NCI-H128 (cell line): ENCODE data around the gene ERGIC1.
"Not testable (repeated sequence)": the region's sequence is repeated elsewhere in the genome, so short reads cannot be mapped to it uniquely, and the experiment has no call there.

ENCODE experiments used
- DNase-seq: peaks from one replicate; lab custom pipeline; 2025; ENCODE audit not compliant: unreplicated experiment; lab: John Stamatoyannopoulos, UW

The ERGIC1 gene

DNA sequence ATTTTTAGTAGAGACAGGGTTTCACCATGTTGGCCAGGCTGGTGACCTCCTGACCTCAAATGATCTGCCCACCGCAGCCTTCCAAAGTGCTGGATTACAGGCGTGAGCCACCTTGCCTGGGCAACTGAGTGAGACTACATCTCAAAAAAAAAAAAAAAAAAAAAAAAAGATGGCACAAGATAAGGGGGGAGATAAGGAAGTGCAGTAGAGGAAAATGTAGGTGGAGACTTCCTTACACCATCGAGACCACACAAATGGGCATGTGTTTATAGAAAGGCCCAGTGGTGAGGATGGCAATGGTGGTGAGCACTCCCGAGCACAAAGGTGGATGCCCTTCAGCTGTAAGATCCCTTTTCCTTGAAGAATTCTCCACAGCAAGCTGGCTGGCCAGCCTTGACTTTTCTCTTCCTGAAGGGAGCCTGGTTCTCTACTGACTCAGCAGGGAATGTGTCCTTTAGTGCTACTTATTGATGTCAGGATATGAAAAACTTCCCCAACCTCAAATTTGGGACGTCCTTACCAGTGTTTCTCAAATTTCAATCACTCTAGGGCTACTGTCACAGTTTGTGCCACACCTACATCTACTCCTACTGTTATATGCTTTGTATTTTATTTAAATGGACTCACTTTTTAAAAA lies 28.2 kb downstream of the ERGIC1 start:
- DNase-seq: no peak

DNA sequence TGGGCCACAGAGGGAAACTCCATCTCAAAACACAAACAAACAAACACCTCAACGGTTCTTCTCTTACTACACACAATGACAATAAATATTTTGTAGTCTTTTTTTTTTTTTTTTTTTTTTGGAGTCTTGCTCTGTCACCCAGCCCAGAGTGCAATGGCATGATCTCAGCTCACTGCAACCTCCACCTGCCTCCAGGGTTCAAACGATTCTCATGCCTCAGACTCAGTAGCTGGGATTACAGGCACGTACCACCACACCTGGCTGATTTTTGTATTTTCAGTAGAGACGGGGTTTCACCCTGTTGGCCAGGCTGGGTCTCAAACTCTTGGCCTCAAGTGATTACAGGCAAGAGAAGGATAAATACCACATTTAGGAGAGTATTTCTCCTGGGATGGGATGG lies 30.1 kb downstream of the ERGIC1 start:
- DNase-seq: not testable (repeated sequence)

DNA sequence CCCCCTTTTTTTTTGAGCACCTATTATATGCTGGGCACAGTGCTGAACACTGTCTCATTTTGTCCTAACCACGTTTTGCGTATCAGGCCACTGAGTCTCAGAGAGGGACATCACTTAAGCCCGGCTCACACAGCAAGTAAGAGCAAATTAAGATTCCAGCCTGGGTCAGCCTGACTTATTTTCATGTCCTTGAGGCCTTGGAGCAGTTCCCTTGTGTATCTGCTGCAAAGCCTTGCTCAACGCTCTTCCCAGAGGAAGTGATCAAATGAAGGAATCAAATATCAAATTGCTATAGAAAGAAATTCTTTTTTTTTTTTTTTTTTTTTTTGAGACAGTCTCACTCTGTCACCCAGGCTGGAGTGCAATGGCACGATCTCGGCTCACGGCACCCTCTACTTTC lies 30.7 kb downstream of the ERGIC1 start:
- no peak for DNase-seq

DNA sequence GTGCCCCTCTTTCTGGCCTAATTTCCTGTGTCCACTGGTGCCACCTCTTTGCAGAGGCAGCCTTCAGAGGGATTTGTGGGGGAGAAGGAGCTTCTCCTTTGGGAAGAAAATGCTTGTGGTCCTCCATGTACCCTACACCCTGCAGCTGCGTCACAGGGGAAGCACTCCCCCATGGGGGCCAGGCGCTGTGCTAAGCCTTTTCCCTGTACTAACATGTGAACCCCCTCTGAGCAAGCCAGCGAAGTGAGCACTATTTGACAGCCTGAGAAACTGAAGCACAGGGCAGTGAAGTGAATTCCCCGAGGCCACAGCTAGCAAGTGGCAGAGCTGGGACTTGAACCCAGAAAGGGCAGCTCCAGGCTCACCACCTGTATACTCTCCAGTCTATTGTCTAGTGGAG lies 32.3 kb downstream of the ERGIC1 start:
- DNase-seq: no peak

DNA sequence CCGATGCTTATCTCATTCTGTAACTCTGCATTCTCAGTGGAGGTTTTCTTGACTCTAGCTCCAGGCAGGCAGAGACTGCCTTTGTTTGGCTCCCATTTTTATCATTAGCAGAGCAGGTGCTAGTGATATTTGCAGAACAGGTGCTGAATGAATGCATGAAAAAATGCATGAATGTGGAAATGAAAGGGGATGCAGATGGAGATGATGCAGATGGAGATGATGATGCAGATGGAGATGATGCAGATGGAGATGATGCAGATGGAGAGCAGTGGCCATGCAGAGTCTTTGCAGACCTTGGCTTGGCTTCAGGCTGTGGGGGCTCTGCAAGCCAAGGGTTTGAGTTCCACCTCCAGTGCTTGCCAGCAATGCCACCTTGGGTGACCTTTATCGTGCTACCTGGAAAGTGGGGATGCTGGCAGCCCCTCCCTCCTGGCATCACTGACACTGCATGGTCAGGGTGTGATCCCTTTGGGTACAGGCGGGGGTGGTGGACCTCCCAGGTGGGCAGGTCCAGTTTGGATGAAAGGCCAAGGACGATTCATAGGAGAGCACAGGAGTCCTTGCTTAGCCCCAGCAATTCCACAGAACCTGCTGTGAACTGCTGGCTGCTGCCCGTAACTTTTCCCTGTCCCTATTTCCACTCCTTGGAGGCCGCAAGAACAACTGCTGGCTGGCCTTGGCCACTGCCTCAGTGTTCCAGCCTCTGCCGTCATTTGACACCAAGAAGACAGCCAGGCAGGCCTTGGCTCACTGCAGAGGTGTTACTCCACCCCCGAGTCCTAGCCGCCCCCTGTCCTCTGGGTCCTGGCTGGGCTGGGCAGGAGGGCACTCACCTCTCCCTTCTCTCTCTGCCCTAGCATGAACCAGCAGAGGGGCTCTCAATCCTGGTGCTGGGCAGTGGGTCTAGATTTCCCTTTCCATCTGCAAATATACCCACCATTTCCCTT lies 33.0 kb downstream of the ERGIC1 start:
- no peak for DNase-seq

DNA sequence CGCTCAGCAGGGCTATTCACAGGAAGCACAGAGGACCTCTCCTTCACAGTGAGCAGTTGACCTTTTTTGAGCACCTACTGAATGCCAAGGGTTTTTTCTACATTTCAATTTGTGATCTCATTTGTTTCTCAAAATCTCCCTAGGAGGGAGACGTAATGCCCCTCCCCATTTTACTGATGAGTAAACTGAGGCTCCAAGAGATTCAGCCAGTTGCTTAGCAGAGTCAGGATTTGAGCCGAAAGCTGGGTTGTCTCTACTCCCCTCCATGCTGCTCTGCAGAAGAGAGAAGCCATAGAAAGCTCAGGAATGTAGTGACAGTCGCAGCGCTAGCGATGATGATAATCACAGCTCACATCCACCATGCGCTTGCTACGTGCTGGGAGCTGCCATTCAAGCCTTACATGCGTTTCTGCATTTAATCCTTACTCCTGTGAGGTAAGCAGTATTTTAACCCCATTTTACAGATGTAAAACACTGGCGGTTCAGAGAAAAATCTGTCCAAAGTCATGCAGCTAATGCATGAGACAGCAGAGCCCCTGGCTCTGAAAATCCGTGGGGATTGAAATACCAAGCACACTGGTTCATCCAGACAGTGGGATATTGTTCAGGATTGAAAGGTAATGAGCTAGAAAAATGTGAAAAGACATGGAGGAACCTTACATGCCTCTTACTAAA lies 33.8 kb downstream of the ERGIC1 start:
- DNase-seq: no peak

DNA sequence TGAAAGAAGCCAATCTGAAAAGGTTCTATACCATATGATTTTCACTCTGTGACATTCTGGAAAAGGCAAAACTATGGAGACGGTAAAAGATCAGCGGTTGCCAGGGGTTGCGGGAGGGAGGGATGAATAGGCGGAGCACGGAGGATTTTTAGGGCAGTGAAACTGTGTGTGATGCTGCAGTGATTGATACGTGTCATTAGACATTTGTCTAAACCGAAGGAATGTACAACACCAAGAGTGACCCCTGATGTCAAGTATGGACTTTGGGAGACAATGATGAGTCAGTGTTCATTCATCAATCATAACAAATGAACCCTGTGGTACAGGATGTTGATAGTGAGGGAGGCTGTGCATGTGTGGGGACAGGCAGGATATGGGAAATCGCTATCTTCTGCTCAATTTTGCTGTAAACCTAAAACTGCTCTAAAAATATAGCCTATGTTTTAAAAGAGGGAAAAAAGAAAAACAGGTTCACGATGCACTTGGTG lies 34.4 kb downstream of the ERGIC1 start:
- DNase-seq: no peak

DNA sequence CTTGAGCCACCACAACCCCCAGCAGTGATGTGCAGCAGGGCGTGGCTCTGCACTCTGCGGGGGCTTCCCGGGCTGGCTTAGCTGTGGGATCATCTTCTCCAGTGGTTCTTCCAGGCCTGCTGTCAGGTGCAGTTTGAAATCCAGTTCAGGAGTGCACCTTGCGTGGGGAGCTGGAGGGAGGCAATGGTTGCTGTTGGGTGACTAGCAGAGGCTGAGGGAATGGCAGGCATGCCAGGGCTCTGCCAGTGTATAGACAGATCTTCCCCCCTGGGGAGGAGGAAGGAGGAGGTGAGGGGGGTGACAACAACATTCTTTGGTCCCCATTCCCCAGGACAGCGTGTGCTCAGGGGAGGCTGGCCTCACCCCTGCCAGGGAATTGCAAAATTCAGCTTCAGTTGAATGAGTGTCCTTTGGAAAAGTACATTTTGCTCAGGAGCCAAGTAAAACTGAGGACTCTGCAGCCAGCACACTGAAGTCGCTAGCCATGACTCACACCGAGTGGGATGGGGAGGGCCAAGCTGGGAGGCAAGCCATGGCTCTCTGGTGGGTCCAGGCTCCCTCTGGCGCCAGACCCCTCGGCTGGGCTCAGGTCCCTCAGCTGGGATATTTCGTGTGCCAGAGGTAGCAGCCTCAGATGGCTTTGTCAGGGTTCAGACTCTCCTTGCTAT lies 35.0 kb downstream of the ERGIC1 start:
- no peak for DNase-seq

DNA sequence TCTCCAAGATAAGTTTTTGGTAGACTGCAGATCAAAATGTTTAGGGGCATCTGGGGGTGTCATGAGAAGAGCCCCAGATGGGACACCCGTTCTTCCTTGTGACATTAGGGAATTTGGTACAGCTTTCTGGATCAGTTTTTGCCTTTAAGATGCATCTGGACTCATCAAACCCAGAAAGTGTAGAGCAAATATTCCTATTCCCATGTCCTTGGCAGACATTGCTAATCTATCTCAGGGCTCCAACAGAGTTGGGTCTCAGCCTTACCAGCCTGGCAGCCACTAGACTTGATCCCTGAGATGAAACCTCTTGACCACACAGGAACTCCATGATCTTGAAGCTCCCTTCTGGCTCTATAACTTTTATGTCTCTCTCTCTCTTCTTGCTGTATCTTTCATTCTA lies 35.6 kb downstream of the ERGIC1 start:
- DNase-seq: no peak

DNA sequence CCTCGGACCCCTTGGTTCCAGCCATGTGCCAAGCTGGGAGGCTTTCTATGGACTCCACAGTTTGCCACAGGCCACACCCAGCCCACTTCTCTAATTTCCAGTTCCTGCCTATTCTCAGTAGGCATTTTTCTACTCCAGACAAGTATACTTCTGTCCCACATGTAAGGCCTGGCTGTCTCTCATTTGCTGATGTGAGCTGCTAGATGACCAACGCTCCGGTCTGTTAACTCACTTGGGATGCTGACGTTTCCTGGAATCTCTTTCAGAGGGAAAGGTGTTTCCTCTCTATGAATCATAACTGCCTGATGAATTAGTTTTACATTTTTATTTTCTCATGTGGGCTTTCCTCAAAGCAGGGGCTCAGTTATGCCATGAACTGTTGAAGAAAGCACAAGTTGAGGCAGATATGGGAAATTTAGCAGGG lies 36.3 kb downstream of the ERGIC1 start:
- no peak for DNase-seq

DNA sequence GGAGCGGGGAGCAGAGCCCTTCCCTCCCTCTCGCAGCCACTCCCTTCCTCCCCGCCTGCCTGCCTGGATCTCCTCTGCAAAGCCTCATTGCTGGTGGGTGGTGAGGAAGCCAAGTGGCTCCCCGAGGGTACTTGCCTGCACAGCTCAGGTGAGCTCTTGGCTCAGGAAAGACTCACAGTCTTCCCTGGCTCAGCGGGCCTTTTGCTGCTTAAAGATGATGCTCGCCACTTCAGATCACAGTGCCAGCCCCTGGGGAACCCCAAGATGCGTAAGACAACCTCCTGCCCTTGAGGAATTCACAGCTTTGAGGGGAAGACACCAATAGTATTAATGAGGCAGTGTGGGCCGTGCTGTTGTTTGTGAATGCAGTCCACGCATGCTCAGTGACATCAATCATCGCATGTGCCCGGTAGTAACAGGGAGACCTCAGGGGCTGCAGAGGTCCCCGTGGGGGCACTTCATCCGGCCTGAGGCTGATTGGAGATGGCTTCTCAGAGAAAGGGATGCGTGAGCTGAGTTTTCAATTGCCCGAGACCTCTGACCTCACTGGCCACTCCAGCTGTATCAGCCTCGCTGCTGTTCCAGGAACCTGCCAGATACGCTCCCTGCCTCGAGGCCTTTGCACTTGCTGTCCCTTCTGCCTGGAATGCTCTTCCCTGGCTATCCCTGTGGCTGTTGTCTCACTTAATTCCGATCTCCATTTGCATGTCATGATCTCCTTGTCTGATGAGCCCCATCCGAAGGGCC lies 36.8 kb downstream of the ERGIC1 start:
- DNase-seq: no peak

DNA sequence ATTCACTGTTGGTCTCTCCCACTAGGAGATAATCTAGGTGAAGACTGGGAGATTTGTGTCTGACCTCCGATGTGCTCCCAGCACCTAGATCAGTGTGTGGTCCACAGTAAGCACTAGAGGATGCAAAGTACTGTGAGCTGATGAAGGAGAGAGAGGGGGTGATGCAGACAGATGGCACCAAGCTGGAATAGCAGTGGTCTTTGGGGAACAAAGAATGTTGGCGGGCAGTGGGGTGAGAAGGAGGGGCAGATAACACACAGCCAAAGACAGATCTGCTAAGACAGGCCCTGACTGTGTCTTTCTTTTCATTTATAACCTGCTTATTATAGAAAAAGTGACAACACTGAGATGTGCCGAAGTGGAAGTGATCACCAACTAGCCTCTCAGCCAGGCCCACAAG lies 37.5 kb downstream of the ERGIC1 start:
- no peak for DNase-seq

DNA sequence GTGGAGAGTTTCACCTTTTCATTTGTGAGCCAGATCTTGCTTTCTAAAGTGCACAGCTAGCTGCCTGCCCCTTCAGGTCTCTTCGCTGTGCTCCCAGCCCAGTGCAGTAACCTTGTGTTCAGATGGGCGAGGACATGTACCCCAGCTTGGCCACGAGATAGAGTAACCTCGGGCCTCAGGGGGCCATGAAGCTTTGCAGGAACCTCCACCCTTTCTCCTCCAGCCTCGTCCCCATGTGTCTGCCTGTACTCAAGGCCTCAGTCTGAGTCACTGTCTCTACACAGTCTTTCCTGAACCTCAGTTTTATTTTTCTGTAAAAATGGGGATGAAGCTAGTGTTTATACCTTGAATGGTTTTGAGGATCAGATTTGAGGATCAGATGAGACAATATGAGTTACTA lies 37.9 kb downstream of the ERGIC1 start:
- DNase-seq: no peak

DNA sequence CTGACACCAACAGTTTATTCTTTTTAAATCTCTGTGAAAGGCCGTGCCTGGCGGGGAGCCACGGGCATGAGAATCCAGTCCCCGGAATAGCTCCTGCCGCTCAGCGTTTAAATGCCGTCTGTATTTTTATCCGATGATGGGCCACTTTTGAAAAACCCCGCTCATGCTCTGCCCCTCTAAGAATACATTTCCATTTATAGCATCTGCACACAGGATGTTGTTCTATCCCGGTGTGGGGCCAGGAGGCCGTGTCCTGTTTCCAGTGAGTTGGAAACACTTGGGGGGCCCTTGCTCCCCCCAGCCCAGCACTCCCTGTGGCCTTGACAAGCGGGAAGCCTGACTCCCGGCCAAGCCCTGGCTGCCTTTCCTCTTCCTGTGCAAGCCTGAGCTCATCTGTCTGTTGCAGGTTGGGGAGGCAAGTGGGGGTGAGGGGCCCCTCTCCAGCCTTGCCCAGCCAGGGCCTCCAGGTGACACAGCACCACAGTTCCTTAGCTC lies 39.0 kb downstream of the ERGIC1 start:
- no peak for DNase-seq

DNA sequence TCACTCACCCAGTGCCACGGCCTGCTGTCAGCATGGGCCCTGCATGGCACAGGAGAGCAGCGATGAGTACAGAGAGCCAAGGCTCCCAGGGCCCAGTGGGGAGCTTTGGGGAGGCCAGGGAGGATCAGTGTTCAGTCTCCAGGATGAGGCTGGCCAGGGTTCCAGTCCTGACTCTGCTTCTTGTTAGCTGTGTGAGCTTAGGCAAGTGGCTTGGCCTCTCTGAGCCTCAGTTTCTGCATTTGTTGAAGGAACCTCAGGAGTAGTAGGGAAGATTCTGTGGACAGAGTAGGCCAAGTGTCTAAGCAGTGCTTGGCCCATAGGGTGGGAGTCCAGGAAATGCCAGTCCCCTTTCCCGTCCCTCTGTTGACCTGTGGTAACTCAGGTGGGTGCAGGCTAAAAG lies 39.5 kb downstream of the ERGIC1 start:
- no peak for DNase-seq

DNA sequence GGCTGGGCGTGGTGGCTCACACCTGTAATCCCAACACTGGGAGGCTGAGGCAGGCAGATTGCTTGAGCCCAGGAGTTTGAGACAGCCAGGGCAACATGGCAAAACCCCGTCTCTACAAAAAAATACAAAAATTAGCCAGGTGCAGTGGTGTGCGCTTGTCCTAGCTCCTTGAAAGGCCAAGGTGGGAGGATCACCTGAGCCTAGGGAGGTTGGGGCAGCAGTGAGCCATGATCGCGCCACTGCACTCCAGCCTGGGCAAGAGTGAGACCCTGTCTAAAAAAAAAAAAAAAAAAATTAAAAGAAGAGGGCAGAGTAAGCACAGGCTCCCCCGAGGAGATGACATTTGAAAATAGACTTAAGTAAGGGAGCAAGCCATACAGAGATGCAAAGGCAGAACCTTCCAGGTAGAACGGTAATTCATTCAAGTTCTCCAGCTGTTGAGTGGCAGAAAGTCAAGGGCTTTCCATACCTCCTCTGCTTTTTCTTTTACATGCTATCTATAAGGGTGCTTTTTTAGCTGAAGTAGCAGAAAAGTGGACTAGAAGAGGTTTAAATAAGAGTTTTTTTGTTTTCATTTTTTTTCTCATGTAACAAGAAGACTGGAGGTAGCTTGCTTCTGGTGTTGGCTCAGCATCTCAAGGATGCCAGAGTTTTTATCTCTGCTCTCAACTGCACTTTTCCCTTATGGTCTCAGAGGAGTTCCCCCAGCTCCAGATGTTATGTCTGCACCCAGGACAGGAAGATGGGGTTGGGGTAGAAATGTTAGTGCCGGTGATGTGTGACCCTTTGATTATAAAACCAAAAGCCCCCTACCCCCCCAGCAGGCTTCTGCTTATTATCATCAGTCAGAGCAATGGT lies 40.8 kb downstream of the ERGIC1 start:
- DNase-seq: no peak

DNA sequence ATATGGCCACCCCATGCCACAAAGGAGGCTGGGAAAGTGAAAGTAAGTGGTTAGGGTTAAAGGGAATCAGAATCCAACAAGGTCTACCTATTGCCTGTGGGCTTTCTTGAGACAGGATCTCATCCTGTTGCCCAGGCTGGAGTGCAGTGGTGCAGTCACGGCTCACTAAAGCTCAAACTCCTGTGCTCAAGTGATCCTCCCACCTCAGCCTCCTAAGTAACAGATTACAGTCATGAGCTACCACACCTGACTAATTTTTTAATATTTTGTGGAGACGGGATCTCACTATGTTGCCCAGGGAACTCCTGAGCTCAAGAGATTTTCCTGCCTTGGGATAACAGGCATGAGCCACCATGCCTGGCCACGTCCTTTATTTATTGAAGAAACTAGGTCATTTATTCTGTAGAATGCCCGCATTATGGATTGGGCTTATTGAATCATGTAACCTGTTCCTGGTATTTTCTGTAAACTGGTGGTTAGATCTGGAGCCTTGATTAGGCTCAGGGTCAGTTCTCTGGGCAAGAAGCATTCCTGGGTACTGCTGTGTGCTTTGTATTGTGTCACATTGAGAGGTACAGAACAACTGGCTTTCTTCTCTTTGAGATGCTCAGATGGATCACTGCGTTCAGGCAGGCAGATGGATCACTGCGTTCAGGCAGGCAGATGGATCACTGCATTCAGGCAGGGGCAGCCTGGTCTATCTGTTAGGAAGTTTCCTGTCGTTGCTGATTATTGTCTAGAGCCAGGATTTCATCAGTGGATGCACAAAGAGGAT lies 41.6 kb downstream of the ERGIC1 start:
- DNase-seq: no peak

DNA sequence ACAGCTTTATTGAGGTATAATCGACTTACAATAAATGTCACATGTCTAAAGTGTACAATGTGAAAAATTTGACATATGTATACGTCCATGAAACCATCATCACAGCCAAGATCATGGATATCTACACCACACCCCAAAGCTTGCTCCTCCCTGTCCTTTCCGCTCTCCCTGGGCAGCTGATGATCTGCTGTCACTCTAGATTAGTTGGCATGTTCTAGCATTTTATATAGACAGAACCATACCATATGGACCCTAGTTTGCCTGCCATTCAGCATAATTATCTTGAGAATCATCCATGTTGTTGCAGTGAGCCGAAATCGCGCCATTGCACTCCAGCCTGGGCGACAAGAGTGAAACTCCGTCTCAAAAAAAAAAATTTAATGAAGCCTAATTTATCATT lies 42.5 kb downstream of the ERGIC1 start:
- no peak for DNase-seq
